ENCODE measurements around the gene TDRKH.
"Not testable (repeated sequence)": the region's sequence is repeated elsewhere in the genome, so short reads cannot be mapped to it uniquely, and the experiment has no call there.

Gene TDRKH

DNA sequence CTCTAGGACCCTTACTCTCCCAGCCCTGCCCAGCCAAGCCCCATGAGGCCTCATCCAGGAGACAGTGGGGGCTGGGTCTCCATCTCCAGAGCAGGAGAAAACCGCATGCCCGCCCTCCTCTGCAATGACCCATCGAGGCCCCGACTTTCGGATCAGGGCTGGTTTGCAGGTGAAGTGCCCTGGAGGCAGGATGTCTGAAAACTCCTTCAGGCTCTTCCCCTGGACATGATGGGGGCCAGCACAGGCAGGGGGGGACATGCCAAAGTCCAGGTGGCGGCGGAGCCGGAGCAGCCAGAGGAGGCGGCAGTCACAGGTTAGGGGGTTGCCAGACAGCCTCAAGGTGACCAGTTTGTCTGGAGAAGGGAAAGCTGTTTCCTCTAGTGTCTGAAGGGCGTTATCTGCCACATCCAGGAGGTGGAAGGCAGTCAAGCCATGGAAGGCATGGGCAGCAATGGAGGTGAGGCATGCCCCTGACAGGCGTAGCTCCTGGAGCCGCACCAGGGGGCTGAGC, 11.1 kb upstream of the TDRKH start:
- DNase-seq = no peak

DNA sequence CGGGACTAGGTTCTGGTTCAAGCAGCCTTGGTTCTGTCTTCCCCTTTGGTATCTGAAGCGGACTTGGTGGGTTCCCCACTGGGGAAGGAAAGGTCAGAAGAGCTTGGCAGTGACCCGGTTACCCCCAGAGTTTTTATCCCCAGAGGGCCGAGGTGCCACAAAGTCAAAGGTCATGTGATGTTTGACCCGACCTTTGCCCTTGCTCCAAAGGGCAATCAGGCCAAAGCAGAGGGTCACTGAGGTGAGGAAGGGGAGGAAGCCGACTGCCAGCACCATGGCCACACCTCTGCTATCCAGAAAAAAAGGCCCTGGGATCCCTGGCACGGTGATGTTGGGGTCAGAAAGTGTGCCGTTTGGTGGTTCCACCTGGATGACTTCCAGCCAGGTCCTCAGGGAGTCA, 10.5 kb upstream of the TDRKH start:
- DNase-seq = no peak

DNA sequence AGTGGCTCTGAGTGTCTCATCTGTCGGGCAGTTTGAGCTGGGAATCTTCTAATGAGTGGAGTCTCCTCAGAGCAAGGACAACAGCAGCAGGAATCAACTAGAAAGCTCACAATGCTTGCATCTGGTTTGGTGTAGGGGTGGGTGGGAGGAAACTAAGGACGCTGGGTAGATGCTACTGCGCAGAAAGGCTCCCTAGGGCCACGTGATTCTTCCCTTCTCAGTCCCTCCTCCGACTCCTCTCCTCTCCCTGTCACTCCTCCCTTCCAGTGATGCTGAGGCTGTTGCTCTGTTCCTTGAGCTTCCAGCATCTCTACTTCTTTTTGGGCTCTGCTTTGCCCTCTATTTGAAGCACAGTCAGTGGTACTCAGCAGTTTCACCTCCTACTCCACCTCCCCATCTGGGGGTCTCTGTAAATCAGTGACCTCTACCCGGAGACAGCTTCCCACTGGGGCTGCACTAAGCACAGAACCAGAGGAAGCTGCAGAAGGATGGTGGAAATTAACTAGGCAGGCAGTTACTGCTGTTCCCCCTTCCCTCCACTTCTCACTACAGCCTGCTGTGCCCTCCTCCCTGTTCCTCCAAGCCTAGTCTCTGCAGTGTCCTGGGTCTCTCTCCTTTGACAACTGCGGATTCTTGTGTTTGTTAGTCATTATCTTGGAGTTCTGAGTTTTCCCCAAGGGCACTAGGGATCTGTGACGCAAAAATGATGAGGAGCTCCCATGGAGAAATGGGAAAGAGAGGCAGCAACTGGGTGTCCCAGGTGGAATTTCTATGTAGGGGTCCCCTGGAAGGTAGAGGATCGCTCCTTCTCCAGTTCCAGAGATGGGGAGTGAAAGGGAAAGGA, 9.1 kb upstream of the TDRKH start:
- DNase-seq = no peak

DNA sequence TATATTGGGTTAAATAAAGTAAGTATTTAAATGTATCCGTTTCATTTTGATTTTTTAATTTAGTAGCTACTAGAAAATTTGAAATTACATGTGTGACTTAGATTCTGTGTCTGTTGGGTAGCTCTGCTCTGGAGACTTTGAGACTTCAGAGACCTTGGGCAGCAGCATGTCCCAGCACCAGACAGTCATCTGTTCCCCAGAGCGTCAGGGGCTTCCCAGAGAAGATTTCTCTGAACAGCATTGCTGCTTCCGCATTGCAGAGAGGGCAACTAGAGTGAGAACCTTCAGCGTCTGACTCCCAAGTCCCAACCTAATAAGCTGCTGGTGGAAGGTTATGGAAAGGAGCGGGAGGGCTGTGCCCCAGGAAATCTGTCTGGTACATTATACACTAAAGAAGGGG, 8.3 kb upstream of the TDRKH start:
- DNase-seq = no peak

DNA sequence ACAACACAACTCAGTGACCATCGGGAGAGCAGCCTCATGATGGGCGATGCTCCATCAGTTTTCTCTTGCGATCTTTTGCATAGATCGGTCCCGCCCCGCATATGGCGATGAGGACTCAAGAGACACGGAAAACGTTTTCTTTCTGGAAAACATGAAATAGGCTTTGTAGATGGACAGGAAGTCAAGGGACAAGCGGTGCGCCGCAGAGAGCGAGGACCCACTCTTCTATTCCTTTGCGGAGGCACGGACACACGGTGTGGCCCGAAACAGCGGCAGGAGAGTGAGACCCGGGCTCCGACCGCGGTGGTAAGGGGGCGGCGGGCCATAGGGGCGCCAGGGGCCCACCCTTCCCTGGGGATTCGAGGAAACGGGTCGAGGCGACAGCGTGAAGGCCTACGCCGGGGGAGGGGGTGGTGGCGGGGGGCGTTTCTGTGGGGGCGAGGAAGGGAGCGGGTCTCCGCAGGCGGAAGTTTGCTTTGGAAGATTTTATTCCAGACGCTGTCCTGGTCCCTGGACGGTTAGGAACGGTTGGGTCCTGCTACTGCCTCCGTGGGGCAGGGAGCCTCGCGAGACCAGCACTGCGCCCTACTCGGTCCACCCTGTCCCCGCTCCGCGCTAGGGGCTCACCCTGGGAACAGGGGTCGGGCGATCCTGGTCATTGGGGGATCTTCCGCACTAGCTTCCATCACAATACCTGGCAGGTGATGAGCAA, 796 bp upstream of the TDRKH start:
- no peak for DNase-seq

DNA sequence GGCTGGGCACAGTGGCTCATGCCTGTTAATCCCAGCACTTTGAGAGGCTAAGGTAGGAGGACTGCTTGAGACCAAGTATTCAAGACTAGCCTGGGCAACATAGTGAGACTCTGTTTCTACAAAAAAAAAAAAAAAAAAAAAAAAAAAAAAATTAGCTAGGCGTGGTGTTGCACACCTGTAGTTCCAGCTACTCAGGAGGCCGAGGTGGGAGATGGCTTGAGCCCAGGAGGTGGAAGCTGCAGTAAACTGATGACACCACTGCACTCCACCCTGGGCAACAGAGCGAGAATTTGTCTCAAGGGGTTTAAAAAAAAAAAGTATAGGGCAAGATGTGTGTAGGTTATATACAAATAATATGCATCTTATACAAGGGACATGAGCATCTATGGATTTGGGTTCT, 2.6 kb downstream of the TDRKH start:
- DNase-seq = no peak

- no peak for DNase-seq
These were observed 6.5 kb downstream of the TDRKH start for GRCh38 chr1:151783796-151784195.

GRCh38 chr1:151782741-151783140, 7.6 kb downstream of the TDRKH start:
- no peak for DNase-seq

GRCh38 chr1:151782026-151782425, 8.3 kb downstream of the TDRKH start:
- not testable (repeated sequence) for DNase-seq

GRCh38 chr1:151780736-151781135, 9.6 kb downstream of the TDRKH start:
- DNase-seq = not testable (repeated sequence)

DNA sequence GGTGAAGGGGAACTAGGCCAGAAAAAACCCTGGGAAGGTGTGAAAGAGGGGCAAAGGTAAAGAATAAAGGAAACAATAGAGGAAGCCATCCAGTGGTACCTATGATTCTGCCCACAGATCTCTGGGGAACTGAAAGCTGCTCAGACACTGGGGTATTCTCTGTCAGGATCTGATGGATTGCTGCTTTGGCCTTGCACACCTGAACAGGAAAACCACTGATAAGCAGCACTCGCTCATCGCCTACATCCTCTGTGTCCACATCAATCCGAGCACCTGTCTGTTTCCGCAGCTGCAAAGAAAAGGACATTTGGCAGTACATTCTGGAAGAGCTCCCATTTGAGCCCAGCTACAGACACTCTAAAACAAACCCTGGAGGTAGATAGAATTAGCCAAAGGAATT, 10.4 kb downstream of the TDRKH start:
- DNase-seq = no peak

GRCh38 chr1:151777317-151777716, 13.0 kb downstream of the TDRKH start:
- no peak for DNase-seq

DNA sequence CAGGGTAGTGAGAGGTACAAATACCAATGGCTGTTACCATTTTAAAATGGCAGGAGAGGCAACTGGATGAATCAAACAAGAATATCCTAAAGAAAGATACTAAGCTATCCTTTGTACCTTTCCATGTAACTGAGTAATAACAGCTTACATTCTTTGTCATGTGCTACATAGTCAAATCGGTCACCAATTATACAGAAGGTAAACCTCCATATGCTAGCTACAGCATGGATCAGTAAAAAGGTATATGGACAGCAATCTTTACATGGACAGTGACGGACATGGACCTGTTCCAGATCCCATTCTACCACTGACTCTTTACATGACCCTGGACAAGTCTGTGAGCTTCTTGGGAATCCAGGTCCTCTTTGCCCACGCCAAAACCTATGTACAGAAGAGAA, 13.6 kb downstream of the TDRKH start:
- no peak for DNase-seq

DNA sequence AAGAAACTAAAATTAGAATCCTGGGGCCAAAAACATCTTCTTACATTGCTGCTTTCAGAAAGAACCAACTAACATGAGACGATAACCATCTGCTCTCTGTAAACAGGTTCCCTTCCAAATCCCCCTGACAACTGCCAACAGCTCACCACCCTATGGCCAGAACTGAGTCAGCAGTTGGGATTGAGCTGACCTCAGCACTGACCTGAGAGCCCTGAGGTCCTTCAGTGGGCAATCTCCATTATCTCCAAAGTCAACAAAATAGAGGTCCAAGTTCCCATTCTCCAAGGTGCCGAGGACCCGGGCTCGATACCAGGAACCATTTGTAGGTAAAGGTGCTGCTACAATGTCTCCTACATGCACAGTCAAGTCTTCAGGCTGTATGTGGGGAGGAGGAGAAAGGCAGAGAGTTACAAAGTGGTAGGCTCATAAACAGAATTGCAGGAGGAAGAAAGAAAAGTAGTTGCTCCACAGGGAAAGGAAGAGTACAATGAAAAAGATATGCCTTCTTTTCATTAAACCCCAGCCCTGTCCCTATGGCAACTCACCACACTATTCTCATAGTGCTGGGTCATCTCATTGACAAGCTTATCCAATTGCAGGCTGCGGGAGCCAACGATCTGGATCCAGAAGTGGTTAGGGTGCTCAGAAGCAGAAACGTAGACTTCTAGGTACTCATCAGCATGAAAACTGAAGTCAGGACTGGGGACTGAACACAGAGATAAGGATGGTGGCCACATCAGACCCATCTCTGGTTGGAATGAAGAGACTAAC, 14.2 kb downstream of the TDRKH start:
- no peak for DNase-seq

DNA sequence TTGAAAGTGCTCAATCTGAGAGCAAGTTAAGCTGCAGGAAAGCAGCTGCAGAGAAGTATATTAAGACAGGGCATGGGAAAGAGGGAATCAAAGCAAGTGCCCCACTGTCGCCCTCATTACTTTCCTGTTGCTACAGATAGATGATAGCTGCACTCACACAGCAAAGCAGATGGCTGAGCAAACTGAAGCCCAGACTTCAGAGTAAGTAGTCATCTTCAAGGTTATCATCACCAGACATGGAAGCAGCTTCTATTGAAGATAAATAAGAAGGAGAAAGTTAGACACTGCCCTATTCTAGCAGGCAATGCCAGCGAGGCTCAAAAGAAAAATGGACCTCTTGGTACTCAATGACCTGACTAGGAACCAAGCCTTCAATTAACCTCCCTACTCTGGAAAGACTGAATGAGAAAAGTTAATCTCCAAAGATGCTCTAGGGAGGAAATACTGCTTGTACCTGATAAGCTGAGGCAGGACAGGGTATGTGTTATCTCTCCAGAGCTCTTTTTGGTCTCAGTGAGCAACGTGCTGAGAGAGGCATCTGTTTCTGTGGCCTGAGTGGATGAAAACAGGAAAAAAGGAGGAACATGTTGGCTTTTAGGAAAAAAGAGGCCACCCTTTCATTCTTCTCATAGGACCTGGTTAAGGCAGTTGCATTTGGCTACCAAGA, 15.9 kb downstream of the TDRKH start:
- no peak for DNase-seq

GRCh38 chr1:151773702-151774101, 16.6 kb downstream of the TDRKH start:
- no peak for DNase-seq

GRCh38 chr1:151769270-151769669, 21.0 kb downstream of the TDRKH start:
- not testable (repeated sequence) for DNase-seq

DNA sequence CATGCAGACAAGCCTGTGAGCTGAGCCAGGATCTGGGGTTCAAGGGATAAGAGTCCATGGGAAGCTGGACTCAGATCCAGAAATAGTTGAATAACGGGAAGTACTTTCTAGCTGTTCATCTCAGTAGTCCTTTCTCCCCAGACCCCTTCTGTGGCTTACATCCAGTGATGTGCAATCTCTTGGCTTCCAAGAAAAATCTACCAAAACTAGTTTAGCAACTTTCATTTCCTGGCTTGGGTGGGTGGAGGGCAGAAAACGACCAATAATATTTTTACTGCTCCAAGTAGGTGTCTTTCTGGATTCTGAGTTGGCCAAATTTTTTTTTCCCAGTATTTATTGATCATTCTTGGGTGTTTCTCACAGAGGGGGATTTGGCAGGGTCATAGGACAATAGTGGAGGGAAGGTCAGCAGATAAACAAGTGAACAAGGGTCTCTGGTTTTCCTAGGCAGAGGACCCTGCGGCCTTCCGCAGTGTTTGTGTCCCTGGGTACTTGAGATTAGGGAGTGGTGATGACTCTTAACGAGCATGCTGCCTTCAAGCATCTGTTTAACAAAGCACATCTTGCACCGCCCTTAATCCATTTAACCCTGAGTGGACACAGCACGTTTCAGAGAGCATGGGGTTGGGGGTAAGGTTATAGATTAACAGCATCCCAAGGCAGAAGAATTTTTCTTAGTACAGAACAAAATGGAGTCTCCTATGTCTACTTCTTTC, 21.8 kb downstream of the TDRKH start:
- DNase-seq = not testable (repeated sequence)

- DNase-seq = no peak
These were observed 26.3 kb downstream of the TDRKH start for GRCh38 chr1:151763990-151764389.

- peak; percentile 63 for DNase-seq
These were observed 27.1 kb downstream of the TDRKH start, which contains the start of gene MRPL9 for GRCh38 chr1:151762941-151763921. Gene MRPL9, minus strand, starts transcription at chr1:151763496. Its CDS starts 17 bp downstream, at chr1:151763479.
